Activated CD8-positive, alpha-beta memory T cell treated with anti-CD3 and anti-CD28 coated beads for 48 hours (primary cell): ENCODE data around the gene SBF2.
A peak's percentile ranks its signal among the peaks of the same experiment; 100 is the strongest.
"Not testable (repeated sequence)": the region's sequence is repeated elsewhere in the genome, so short reads cannot be mapped to it uniquely, and the experiment has no call there.

Experiments
- DNase-seq, 3 experiments: peaks; one replicate each; pipeline ENCODE4 v3.0.0-alpha.2; 2020; ENCODE audit warnings: low read depth in 2 of 3, low spot score in 2 of 3

The SBF2 gene

GRCh38 chr11:9758637-9759518 lies 535.1 kb downstream of the SBF2 start:
- peak; percentile 30 to 49 (median 41) for DNase-seq

DNA sequence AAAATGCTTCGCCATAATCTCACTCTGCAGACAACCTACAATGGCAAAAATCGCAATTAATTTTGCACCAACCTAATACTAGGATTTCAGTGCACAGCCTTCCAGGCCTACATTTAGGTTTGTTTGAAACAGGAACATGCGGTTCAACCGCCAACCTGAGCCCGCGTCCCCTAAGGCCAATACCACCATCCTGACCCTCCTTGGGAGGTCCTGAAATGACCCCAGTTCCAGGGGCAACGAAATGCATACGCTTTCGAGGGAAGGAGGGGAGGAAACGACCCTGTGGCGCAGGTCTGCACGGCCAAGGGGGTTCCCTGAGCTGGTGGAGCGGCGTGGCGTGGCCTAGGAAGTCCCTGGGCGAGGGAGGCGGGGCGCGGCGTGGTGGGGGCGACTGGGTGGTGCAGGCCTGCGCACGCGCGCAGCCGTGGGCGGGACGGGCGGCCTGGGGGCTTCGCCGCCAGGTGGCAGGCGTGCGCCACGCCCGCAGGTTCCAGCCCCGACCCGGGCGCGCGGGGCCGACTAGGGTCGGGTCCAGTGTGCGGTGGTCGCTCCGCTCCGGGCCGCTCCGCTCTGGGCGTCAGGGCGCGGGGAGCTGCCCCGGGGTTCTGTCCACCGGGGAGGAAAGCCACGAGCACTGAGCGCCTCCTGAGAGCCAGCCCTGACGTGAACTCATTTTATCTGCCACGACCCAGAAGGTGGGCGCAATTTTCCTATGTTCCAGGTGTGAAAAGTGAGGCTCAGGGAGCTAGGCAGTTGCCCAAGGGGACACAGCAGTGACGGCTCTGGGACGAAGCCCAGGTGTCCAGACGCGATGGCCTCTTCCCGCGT lies 536.0 kb downstream of the SBF2 start:
- peak; percentile 82 to 91 (median 90) for DNase-seq

DNA sequence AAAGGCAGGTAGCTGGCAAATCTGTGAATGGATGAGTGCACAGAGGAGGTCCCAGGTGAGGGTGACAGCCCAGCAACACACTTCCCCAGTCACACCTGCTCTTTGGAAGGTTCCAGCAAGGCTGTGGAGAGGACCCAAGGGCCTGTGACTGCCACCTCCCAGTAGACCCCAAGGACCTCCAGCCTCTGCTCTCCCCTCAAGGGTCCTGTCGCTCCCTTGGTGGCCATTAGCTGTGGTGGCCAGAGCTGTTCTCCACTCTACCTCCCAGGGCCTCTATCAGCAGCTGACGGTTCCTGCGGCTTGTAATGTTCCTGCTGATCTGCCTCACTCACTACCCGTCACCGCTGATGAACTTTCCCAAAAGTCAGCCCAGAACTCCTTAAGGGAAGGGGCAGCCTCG lies 537.1 kb downstream of the SBF2 start:
- no peak for DNase-seq

- no peak for DNase-seq
These were observed 537.6 kb downstream of the SBF2 start for GRCh38 chr11:9756461-9756860.

DNA sequence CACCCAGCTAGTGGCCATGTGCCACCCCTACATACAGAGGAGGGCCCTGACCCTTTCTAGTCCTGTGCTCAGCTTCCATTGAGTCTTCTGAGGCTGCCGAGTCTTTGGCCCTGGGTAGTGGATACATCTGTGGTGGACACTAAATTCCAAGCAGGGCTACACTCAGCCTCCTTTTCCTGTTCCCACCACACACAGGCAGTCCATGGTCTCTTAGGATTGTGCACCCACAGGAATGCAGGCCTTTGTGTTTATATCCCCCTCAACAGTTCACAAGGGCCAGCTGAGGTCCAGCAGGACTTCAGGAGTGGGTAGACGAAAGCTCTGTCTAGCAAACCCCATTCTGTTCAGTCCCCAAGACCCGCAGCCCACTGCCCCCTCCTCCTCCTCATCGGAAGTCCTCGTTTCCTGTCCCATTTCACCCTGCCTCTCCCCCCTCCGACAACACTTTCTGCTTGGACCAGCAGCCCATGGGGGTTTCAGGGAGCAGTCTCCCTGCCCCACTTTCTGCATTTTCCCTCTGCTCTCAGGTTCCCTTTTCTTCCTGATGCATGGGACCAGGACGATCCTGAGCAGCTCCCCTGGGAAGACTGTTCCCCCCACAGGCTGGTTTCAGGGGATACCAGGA lies 538.3 kb downstream of the SBF2 start:
- no peak for DNase-seq

DNA sequence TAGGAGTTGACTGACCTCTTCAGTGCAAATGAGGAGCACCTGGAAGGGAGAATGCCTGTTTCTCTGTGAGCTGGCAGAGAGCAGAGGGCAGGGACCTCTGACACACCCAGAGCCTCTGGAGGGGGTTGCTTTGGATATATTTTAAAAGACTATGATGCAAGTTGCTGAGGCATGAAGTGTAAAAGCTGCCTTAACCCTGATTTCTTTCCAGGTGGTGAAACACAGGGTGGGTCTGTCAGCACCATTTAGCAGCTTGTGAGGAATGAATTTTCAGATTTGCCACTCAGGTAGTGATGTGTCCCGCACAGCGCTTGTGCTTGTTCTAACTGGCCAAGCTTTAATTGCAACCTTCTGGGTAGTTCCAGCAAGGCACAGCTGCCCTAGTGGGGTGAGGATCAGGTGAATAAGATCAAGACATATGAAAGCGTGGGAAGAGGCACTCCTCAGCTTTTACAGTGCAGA lies 540.0 kb downstream of the SBF2 start:
- DNase-seq: no peak

DNA sequence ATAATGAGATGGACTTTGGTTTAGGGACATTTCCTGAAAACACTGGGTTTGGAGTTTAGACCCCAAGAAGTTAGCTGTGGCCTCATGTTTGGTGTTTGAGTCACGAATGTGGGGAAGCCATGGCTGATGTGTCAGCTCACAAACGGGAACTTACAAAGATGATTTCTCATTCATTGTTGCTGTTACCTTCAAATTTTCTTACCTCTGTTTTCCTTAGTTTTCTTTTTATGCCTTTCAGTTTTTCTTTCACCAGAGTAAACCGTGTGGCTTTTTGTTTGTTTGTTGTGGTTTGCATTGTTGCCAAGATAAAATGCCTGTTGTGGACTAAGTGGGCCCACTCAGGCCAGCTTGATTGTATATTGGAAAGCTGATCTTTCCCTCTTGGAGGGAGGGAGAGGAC lies 541.0 kb downstream of the SBF2 start:
- DNase-seq: no peak

DNA sequence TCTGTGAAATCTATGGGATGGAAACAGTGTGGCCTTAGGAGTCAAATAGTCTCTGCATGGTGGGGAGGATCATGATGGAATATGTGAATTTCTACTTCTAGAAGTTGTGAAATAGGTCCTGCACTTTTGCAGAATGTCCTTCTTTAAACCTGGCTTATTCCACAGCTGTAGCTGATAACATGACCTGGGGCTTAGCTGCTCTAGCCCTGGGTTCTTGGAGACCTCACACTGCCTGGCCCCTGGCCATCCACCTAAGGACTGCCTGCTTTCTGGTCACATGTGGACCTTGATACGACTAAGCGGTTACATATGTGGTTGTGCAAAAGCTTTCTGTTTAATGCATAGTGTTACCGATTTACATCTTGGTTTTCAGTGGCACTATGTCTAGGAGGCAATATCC lies 541.9 kb downstream of the SBF2 start:
- DNase-seq: no peak

DNA sequence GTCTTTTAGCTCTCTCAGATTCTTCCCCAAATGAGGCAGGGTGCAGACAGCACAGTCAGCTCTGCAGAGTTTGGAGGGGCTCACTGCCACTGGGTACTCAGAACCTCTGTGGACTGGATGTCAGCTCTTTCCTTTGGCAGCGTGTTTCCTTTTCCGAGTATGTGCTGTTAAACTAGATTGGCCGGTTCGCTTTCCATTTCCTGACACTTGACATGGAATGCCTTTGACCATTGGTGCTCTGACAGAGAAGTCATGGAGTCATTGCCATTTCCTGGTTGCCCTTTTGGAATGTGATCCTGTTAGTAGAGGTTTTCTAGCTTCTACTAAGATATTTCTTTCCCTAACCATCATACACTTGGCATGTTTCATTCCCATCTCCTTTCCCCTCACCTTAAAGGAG lies 543.5 kb downstream of the SBF2 start:
- no peak for DNase-seq

DNA sequence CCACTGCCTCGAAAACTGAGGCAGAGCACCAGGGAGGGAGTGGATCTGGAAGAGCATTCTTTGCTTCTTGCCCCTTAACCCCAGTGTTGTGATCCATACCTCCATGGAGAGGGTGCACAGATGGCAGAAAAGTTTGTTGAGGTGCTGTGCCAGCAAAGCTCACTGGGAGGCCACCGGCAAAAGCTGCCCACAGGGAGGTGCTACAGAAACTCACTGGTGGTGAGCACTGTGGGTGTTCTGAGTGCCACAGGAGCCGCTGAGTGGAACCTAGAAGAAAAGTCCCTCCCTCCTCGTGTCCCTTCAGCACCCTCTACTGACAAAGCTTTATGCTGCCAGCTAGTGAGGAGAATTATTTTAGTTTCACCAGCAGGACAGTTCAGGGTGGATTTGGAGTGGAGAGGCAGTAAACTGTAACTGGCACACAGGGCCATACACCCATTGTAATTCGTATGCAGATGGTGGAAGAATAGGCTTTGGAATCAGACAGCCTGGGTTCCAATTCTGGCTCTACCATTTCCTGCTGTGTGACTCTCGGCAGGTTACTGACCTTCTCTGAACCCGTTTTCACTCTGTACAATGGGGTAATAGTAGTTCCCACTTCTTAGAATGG lies 545.6 kb downstream of the SBF2 start:
- peak in 2 of 3 experiments; percentile 26 to 31 for DNase-seq

GRCh38 chr11:9747828-9748227 lies 546.2 kb downstream of the SBF2 start:
- no peak for DNase-seq

GRCh38 chr11:9747229-9747628 lies 546.8 kb downstream of the SBF2 start:
- DNase-seq: no peak

GRCh38 chr11:9745411-9746211 lies 548.4 kb downstream of the SBF2 start:
- no peak for DNase-seq

DNA sequence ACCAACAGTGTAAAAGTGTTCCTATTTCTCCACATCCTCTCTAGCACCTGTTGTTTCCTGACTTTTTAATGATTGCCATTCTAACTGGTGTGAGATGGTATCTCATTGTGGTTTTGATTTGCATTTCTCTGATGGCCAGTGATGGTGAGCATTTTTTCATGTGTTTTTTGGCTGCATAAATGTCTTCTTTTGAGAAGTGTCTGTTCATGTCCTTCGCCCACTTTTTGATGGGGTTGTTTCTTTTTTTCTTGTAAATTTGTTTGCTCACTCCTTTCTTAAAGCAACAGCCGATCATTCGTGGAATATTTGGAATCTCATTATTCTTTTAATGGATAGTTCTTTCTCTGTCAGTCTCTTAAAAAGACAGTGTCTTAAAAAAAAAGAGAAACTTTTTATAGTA lies 550.5 kb downstream of the SBF2 start:
- not testable (repeated sequence) for DNase-seq

DNA sequence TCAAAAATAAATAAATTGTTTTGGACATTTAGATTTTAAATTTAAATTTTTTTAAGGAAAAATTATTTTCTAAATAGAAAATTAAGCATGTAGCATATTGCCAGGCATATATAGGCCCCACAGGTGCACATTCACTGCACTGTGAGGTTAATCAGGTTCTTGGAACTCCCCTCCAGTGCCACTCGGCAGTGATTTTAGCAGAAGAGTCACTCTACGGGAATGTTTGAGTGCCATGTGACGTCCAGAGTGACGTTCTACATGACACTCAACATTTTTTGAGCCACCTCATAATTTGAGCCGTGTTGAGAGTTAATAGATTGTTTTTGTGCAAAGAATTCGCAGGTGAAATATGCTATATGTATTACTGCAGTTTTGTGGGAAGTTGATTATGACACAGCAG lies 552.8 kb downstream of the SBF2 start:
- DNase-seq: no peak

DNA sequence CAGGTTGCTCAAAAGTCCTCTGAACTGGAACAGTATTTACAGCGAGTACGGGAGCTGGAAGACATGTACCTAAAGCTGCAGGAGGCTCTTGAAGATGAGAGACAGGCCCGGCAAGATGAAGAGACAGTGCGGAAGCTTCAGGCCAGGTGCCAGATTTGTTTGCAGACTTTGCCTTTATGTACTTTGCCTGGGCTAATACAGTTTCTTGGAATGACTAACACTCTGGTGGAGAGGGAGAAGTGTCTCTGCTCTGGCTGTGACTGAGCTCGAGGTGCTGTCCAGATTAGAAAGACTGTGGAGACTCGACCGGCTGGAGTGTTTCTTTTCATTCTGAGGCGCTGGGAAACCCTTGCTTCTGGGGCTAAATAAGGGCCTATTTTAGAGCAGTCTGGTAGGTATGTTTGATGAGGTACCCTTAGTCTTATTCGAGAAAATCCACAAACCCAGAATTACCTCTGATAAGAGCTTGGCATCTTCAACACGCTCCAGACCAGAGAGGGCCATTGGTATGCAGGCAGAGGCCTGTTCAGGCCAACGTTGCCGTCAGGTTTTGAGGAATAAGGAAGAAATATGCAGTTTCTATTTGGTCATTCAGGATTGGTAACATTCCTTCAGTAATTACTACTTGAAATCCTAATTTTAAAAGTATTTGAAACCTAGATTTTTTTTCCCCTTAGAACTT lies 553.7 kb downstream of the SBF2 start:
- DNase-seq: no peak

GRCh38 chr11:9739123-9739900 lies 554.7 kb downstream of the SBF2 start:
- no peak for DNase-seq

DNA sequence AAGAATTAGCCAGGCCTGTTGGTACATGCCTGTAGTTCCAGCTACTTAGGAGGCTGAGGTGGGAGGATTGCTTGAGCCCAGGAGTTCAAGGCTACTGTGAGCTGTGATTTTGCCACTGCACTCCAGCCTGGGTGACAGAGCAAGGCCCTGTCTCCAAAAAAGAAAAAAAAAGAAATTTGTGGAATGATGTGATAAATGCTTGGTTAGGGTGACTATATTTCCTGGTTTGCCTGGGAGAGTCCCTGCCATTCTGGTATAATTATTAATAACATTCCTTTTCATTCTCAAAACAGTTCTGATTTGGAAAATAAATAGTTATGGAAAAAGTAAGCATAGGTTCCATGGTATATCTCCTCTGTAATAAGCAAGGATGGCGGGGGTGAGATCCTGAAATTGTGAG lies 555.3 kb downstream of the SBF2 start:
- no peak for DNase-seq

DNA sequence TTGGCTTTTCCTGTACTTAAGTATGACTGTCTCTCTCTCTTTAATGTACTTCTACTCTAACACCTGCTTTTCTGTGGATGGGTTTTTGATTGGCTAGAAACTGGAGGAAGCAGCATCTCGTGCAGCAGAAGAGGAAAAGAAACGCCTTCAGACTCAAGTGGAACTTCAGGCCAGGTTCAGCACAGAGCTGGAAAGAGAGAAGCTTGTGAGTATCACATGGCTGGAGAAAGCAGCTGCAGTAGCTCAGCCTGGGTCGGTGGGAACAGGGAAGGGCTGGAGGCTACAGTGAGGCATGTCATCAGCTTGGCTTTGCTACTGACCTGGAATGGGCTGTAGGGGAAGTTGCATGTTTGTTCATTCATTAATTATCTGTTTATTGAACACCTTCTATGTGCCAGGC lies 555.9 kb downstream of the SBF2 start:
- DNase-seq: no peak
